Right lung (tissue), 5 donors: ENCODE results near the gene COL20A1. TPM values are rescaled to one million over a fixed set of nuclear protein-coding genes. Genes with fewer than 3 reads are reported as not detected.

ENCODE experiments used
- DNase-seq, 2 donors: peaks; one replicate each; pipeline ENCODE4 v3.0.0-alpha.2; 2013
- polyA plus RNA-seq, 5 donors: library from polyadenylated mRNA; unstranded; fragments of 120-200 nt; gene quantifications; one replicate each; pipeline versions ENCODE4 v1.2.1 to v1.2.3, GENCODE V29; 2013; ENCODE audit warnings: inconsistent platforms in 1 of 5, low replicate concordance in 1 of 5; ENCODE audit not compliant: insufficient read length in 5 of 5, insufficient read depth in 1 of 5

The COL20A1 gene
- polyA plus RNA-seq, 5 donors = 0.06 to 0.73 (median 0.31) TPM

- DNase-seq = no peak
Measured at GRCh38 chr20:63277466-63278272, 15.3 kb upstream of the COL20A1 start.

- no peak for DNase-seq
Measured at GRCh38 chr20:63278661-63279060, 14.3 kb upstream of the COL20A1 start.

GRCh38 chr20:63279931-63280330 lies 13.1 kb upstream of the COL20A1 start:
- DNase-seq = no peak

- DNase-seq = no peak
Measured at GRCh38 chr20:63280371-63280770, 12.6 kb upstream of the COL20A1 start.

GRCh38 chr20:63280929-63281545 lies 11.9 kb upstream of the COL20A1 start:
- no peak for DNase-seq

GRCh38 chr20:63281742-63282665 lies 11.0 kb upstream of the COL20A1 start:
- DNase-seq = no peak

- DNase-seq = no peak
Measured at GRCh38 chr20:63282946-63283345, 10.0 kb upstream of the COL20A1 start.

GRCh38 chr20:63283397-63284082 lies 9.4 kb upstream of the COL20A1 start:
- DNase-seq = no peak

- no peak for DNase-seq
Measured at GRCh38 chr20:63284083-63284440, 8.9 kb upstream of the COL20A1 start.

GRCh38 chr20:63284544-63284949 lies 8.4 kb upstream of the COL20A1 start:
- no peak for DNase-seq

- DNase-seq = no peak
Measured at GRCh38 chr20:63284981-63285524, 7.9 kb upstream of the COL20A1 start.

- no peak for DNase-seq
Measured at GRCh38 chr20:63285636-63286615, 7.1 kb upstream of the COL20A1 start.

- DNase-seq = no peak
Measured at GRCh38 chr20:63286781-63287696, 5.9 kb upstream of the COL20A1 start.

GRCh38 chr20:63287697-63288580 lies 5.0 kb upstream of the COL20A1 start:
- DNase-seq = no peak

GRCh38 chr20:63288581-63289251 lies 4.3 kb upstream of the COL20A1 start:
- no peak for DNase-seq

GRCh38 chr20:63289311-63290135 lies 3.5 kb upstream of the COL20A1 start:
- DNase-seq = no peak
